Uterus (tissue), 4 donors: ENCODE measurements around the gene INF2. TPM values are rescaled to one million over a fixed set of nuclear protein-coding genes. Genes with fewer than 3 reads are reported as not detected.

Source experiments
- DNase-seq, 2 donors: peaks; one replicate each; pipeline ENCODE4 v3.0.0-alpha.2; 2019 to 2020
- H3K27ac ChIP-seq, 2 donors: fragments of 200-600 bp; sonication (generic); 1 replicate in 1 of 2; 2 replicates in 1 of 2; pipeline ENCODE4 v1.5.1; 2016 to 2018
- H3K27me3 ChIP-seq, 2 donors: fragments of 200-600 bp; sonication (generic); one replicate each; pipeline ENCODE4 v1.5.1; 2018 to 2019; ENCODE audit warnings: control low read depth in 1 of 2
- H3K36me3 ChIP-seq, 2 donors: fragments of 200-600 bp; sonication (generic); one replicate each; pipeline ENCODE4 v1.5.1; 2019; ENCODE audit warnings: control low read depth in 1 of 2
- H3K4me1 ChIP-seq, 2 donors: fragments of 200-600 bp; sonication (generic); one replicate each; pipeline ENCODE4 v1.5.1; 2018 to 2019; ENCODE audit warnings: control low read depth in 1 of 2
- H3K4me3 ChIP-seq, 2 donors: fragments of 200-600 bp; sonication (generic); 1 replicate in 1 of 2; 2 replicates in 1 of 2; pipeline ENCODE4 v1.5.1; 2018 to 2019; ENCODE audit warnings: mild to moderate bottlenecking in 1 of 2
- H3K9me3 ChIP-seq, 2 donors: fragments of 200-600 bp; sonication (generic); one replicate each; pipeline ENCODE4 v1.5.1; 2019; ENCODE audit warnings: control low read depth in 1 of 2
- POLR2A ChIP-seq, 2 donors: fragments of 450-650 bp; IDR thresholded peaks; one replicate each; pipeline ENCODE4 v1.6.1; 2016; ENCODE audit warnings: antibody characterized with exemption in 2 of 2, mild to moderate bottlenecking in 1 of 2, moderate library complexity in 1 of 2
- intact Hi-C: fragments of 100-400 bp; cut with DNase I; formaldehyde crosslinking; loops from one replicate; pipeline ENCODE4 v1.15.1; 2023; ENCODE audit warnings: low total_unique reads
- total RNA-seq, 4 donors: library from RNA; depleted of rRNA in 3 of 4; stranded (reverse); fragments of >200 nt in 3 of 4; gene quantifications; one replicate each; pipeline versions ENCODE4 v1.1.0 to v1.2.4, GENCODE V29; 2014 to 2023
- TF ChIP-seq, protein P1 (sequence below), 4 experiments: fragments of 200-600 bp in 2 of 4; fragments of 450-650 bp in 2 of 4; sonication (generic) in 2 of 4; IDR thresholded peaks; one replicate each; pipeline ENCODE4 v1.5.1; 2016 to 2019; ENCODE audit warnings: antibody characterized with exemption in 4 of 4, mild to moderate bottlenecking in 2 of 4, moderate library complexity in 1 of 4
- donor health status: DM: yes; HTN: yes; CAD: no.

Gene INF2
- total RNA-seq, 4 donors from 2014 or later: 13.5 to 79.4 (median 44.6) TPM

GRCh38 chr14:104718147-104718546 lies 28.7 kb downstream of the INF2 start:
- Histone ChIP-seq H3K4me3 (no peak overlapping the region), H3K27me3 (no peaks in the 10 kb centered on the region), H3K36me3 (no peaks in the 10 kb centered on the region), H3K9me3 (no peaks in the 10 kb centered on the region), H3K27ac (no peak overlapping the region), H3K4me1 (peaks cover 0 to 5% of the 10 kb centered on the region in 2 donors)
- TF ChIP-seq, protein P1, sequence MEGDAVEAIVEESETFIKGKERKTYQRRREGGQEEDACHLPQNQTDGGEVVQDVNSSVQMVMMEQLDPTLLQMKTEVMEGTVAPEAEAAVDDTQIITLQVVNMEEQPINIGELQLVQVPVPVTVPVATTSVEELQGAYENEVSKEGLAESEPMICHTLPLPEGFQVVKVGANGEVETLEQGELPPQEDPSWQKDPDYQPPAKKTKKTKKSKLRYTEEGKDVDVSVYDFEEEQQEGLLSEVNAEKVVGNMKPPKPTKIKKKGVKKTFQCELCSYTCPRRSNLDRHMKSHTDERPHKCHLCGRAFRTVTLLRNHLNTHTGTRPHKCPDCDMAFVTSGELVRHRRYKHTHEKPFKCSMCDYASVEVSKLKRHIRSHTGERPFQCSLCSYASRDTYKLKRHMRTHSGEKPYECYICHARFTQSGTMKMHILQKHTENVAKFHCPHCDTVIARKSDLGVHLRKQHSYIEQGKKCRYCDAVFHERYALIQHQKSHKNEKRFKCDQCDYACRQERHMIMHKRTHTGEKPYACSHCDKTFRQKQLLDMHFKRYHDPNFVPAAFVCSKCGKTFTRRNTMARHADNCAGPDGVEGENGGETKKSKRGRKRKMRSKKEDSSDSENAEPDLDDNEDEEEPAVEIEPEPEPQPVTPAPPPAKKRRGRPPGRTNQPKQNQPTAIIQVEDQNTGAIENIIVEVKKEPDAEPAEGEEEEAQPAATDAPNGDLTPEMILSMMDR (IDR thresholded peaks at IDR 0.05): no peak
- no peak for TF ChIP-seq POLR2A (IDR thresholded peaks at IDR 0.05)
- intact Hi-C loops: no loop called here
- no peak for DNase-seq

- no peak for DNase-seq
- H3K4me3 ChIP-seq: no peak overlapping the region
- intact Hi-C loops: no loop called here
- H3K27ac ChIP-seq: no peak overlapping the region
- H3K9me3 ChIP-seq: no peaks in the 10 kb centered on the region
- TF ChIP-seq, protein P1 (IDR thresholded peaks at IDR 0.05): no peak
- no peak for TF ChIP-seq POLR2A (IDR thresholded peaks at IDR 0.05)
- no peaks in the 10 kb centered on the region for H3K36me3 ChIP-seq
- no peaks in the 10 kb centered on the region for H3K27me3 ChIP-seq
- H3K4me1 ChIP-seq: peaks cover 0 to 12% of the 10 kb centered on the region in 2 donors
Observed at GRCh38 chr14:104718871-104719270, 29.5 kb downstream of the INF2 start.

DNA sequence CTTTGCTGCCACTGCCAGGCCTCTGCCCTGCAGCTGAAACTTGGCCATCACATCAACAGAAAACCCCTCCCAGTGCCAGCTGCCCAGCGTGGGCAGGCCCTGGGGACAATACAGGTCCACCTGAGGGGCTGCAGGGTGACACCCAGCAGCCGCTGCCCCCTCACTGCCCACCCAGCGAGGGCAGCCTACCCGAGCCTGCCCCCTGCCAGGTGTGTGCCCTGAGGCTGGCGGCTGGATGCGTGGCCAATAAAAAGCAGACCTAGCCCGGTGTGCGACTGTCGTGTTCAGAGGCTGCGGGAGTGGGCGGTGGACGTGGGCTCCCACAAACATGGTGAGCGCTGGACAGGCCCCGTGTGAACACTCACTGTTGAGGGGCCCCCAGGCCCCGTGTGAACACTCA lies 29.9 kb downstream of the INF2 start:
- H3K4me1 ChIP-seq: peaks cover 0 to 14% of the 10 kb centered on the region in 2 donors
- intact Hi-C loops: no loop called here
- H3K4me3 ChIP-seq: no peak overlapping the region
- no peak overlapping the region for H3K27ac ChIP-seq
- H3K27me3 ChIP-seq: no peaks in the 10 kb centered on the region
- no peaks in the 10 kb centered on the region for H3K9me3 ChIP-seq
- TF ChIP-seq, protein P1 (IDR thresholded peaks at IDR 0.05): no peak
- TF ChIP-seq POLR2A (IDR thresholded peaks at IDR 0.05): no peak
- H3K36me3 ChIP-seq: no peaks in the 10 kb centered on the region
- no peak for DNase-seq

DNA sequence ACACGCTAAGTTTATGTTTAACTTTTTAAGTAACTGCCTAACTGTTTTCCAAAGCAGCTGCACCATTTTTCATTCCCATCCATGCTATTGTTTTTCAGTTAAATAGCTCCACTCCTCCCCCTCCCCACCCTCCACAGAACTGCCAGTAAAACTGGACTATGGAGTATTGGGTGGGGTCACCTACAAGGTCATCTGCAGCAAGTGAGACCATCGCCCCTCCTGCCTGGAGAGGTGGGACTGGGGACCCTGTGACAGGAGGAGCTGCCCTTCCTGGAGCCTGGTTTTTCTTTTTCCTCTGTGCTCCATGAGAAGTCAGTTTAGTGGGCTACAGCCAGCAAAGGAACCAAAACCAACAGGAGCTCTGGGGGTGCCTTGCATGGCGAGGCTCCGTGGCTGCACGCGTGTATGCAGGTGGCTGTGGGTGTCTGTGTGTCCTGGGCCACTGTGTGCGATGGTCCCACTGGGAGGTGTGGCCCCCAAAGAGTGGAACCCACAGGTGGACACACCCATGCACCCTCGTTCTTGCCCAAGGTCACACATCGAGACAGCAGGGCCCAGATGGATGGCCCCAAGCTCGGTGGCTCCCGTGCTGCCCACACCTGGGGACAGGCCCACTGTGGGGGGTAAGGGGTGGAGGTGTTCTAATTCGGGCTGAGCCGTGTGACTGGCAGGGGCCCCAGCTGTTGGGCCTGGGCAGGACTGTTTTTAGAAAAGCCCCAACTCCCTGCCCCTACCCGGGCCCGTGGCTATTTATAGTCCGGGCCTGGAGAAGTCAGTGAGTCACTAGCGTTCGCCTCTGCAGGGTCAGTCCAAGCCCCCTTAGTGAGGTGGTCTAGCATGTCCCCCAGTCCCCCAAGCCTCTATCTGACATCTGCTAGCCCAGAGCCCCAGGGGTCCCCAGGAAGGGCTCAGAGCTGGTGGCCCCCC lies 32.4 kb downstream of the INF2 start:
- Histone ChIP-seq H3K4me3 (no peak overlapping the region), H3K36me3 (no peaks in the 10 kb centered on the region), H3K9me3 (no peaks in the 10 kb centered on the region), H3K27ac (peak overlapping the region in 1 of 2 donors; percentile 5), H3K27me3 (no peaks in the 10 kb centered on the region), H3K4me1 (peaks cover 0 to 23% of the 10 kb centered on the region in 2 donors)
- no peak for TF ChIP-seq POLR2A (IDR thresholded peaks at IDR 0.05)
- TF ChIP-seq, protein P1 (IDR thresholded peaks at IDR 0.05): no peak
- intact Hi-C loops: no loop called here
- DNase-seq: no peak

DNA sequence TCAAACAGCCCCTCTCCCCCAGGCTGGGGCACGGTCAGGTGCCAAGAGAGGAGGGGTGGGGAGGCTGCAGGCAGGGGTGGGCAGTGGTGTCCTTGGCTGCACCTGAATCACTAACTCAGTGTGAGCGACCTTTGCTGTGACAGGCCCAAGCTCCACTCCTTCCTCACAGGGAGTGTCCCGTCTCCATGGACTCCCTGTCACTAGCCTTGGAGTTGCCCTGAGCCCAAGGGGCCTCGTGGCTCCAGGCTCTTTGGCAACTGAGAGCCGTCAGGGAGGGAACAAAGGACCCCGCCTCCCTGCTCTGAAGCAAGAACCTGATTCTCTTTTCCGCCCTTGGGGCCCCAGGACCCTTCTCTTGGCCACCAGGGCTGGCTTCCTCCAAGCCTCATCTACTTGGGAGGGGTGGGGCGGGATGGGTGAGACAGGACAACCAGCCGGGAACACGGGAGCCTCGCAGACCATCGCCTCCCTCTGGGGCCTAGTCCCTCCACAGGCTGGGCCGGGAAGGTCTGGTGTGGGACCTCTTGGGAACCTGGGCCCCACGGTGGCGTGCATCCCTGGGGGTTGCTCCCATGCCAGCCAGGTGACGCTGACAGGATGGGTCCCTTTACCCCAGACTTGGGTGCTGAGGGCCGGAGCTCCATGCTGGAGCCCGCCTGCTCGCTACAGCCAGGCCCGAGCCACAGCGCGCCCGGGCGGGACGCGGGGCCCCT lies 33.7 kb downstream of the INF2 start:
- peaks cover 0 to 23% of the 10 kb centered on the region in 2 donors for H3K4me1 ChIP-seq

More for the DNA sequence above, 33.7 kb downstream of the INF2 start:
- H3K27ac ChIP-seq: no peak overlapping the region
- no peak for DNase-seq
- no peak for TF ChIP-seq POLR2A (IDR thresholded peaks at IDR 0.05)
- TF ChIP-seq, protein P1 (IDR thresholded peaks at IDR 0.05): no peak
- intact Hi-C loops: no loop called here
- H3K4me3 ChIP-seq: peak overlapping the region; percentile 33 to 50
- no peaks in the 10 kb centered on the region for H3K36me3 ChIP-seq
- H3K9me3 ChIP-seq: no peaks in the 10 kb centered on the region
- H3K27me3 ChIP-seq: no peaks in the 10 kb centered on the region
